ENCODE measurements around the gene STAB1. TPM values are rescaled to one million over a fixed set of nuclear protein-coding genes. Genes with fewer than 3 reads are reported as not detected.

STAB1 gene
- total RNA-seq, 1 donor from 2014 or later, result 0.16 TPM

DNA sequence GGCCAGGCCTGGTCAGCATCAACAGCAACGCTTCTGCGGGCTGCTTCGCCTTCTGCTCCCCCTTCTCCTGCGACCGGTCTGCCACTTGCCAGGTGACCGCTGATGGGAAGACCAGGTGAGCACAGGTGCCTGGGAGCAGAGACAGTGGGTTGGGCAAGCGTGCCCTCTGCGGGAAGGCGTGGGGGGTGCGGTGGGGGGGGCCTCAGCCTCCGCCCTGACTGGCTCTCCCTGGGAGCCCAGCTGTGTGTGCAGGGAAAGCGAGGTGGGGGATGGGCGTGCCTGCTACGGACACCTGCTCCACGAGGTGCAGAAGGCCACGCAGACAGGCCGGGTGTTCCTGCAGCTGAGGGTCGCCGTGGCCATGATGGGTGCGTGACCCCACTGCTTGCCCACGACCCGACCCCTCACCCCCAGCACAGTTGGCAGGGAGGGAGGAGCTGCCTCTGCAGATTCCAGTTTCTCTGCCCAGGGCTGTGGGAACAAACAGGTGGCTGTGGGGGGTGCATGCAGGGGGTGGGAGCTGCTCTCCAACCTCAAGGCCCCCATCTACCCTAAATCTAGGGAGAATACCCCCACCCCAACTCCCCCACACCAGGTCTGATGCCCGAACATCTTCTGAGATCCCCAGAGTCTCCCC, 8.8 kb downstream of the STAB1 start:
- Mint-ChIP-seq H3K36me3 (ENCODE audit: low read depth) (no peaks in the 10 kb centered on the region), H3K4me1 (no peaks in the 10 kb centered on the region), H3K4me3 (no peak overlapping the region), H3K27ac (ENCODE audit: unreplicated experiment) (no peak overlapping the region), H3K9me3 (no peaks in the 10 kb centered on the region), H3K27me3 (ENCODE audit: low read depth) (no peaks in the 10 kb centered on the region)
- DNase-seq (ENCODE audit: low read depth, low spot score), result no peak
- TF ChIP-seq, protein P1, sequence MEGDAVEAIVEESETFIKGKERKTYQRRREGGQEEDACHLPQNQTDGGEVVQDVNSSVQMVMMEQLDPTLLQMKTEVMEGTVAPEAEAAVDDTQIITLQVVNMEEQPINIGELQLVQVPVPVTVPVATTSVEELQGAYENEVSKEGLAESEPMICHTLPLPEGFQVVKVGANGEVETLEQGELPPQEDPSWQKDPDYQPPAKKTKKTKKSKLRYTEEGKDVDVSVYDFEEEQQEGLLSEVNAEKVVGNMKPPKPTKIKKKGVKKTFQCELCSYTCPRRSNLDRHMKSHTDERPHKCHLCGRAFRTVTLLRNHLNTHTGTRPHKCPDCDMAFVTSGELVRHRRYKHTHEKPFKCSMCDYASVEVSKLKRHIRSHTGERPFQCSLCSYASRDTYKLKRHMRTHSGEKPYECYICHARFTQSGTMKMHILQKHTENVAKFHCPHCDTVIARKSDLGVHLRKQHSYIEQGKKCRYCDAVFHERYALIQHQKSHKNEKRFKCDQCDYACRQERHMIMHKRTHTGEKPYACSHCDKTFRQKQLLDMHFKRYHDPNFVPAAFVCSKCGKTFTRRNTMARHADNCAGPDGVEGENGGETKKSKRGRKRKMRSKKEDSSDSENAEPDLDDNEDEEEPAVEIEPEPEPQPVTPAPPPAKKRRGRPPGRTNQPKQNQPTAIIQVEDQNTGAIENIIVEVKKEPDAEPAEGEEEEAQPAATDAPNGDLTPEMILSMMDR (conservative IDR thresholded peaks at IDR 0.05), result no peak

DNA sequence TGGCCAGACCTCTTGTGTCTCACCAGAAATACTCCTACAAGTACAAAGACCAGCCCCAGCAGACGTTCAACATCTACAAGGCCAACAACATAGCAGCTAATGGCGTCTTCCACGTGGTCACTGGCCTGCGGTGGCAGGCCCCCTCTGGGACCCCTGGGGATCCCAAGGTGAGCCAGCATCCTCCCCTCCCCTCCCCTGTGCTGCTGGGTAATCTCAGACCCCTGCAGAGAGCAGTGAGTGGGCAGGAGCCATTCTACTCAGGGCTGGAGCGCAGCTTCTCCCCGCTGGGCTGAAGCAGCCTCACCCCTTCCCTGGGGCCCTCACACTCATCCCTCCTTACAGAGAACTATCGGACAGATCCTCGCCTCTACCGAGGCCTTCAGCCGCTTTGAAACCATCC, 9.8 kb downstream of the STAB1 start:
- H3K9me3 Mint-ChIP-seq, result no peaks in the 10 kb centered on the region

DNA sequence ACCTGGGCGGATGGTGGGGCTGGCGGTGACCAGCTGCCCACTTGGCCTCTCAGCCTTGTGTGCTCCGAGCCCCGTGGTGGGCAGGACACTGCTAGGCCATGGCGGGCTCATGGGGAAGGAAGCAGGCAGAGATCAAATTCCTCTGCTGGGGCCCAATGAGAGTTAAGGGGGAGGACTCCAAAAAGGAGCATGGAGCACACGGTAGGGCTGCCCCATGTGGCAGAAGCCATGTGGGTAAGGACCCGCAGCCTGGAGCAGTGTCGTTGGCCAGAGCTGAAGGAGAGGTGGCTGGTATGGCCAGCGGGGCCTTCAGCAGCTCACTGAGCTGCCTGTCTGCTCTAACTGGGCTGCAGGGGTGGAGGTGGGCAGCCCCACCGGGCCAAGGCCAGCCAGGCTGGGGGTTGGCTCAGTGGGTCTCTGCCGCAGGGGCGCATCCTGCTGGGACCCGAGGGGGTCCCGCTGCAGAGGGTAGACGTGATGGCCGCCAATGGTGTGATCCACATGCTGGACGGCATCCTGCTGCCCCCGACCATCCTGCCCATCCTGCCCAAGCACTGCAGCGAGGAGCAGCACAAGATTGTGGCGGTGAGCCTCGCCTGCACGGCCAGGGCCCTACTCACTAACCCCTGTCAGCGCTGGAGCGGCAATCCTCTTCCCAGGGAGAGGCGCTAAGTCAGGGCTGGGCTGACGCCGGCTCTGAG, 11.3 kb downstream of the STAB1 start:
- TF ChIP-seq, protein P1 (conservative IDR thresholded peaks at IDR 0.05), result no peak
- Mint-ChIP-seq H3K36me3 (ENCODE audit: low read depth) (no peaks in the 10 kb centered on the region), H3K27me3 (ENCODE audit: low read depth) (no peaks in the 10 kb centered on the region), H3K27ac (ENCODE audit: unreplicated experiment) (no peak overlapping the region), H3K9me3 (no peaks in the 10 kb centered on the region), H3K4me3 (no peak overlapping the region), H3K4me1 (no peaks in the 10 kb centered on the region)
- no peak for DNase-seq (ENCODE audit: low read depth, low spot score)

More for the DNA sequence above, 9.8 kb downstream of the STAB1 start:
- TF ChIP-seq, protein P1 (conservative IDR thresholded peaks at IDR 0.05), result no peak
- no peaks in the 10 kb centered on the region for H3K27me3 Mint-ChIP-seq (ENCODE audit: low read depth)
- no peaks in the 10 kb centered on the region for H3K36me3 Mint-ChIP-seq (ENCODE audit: low read depth)
- H3K4me1 Mint-ChIP-seq, result no peaks in the 10 kb centered on the region
- H3K4me3 Mint-ChIP-seq, result no peak overlapping the region
- DNase-seq (ENCODE audit: low read depth, low spot score), result no peak
- no peak overlapping the region for H3K27ac Mint-ChIP-seq (ENCODE audit: unreplicated experiment)

DNA sequence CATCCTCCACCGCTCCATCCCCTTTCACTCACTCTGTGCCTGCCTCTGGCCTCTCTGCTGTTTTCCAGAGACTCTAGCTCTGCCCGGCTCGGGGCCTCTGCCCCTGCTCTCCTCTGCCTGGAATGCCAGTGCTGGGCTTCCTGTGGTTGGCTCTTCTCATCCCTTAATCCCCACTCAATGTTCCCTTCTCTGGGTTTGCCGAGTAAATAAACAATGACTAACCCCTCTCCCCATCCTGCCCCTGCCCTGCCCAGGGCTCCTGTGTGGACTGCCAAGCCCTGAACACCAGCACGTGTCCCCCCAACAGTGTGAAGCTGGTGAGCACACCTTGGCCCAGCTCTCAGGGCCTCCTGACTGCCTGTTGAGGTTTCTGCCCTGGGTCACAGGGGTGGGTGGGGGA, 12.2 kb downstream of the STAB1 start:
- H3K27ac Mint-ChIP-seq (ENCODE audit: unreplicated experiment), result no peak overlapping the region
- no peak for DNase-seq (ENCODE audit: low read depth, low spot score)

DNA sequence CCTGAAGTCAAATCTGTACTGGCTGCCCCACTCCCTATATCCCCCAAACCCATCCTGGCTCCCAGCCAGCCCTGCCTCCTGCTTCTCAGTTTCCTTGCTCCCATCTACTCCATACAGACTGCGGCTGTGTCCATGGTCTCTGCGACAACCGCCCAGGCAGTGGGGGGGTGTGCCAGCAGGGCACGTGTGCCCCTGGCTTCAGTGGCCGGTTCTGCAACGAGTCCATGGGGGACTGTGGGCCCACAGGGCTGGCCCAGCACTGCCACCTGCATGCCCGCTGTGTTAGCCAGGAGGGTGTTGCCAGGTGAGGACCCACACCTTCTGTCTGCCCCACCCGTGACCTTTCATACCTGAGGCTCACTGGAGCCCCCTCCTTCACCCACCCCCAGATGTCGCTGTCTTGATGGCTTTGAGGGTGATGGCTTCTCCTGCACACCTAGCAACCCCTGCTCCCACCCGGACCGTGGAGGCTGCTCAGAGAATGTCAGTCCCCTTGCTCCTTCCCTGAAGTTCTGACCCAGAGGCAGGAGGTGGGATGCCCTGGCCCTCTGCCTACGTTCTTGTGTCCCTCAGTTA, 14.7 kb downstream of the STAB1 start:
- no peak for DNase-seq (ENCODE audit: low read depth, low spot score)
- no peak overlapping the region for H3K4me3 Mint-ChIP-seq
- no peaks in the 10 kb centered on the region for H3K36me3 Mint-ChIP-seq (ENCODE audit: low read depth)
- H3K9me3 Mint-ChIP-seq, result no peaks in the 10 kb centered on the region
- no peaks in the 10 kb centered on the region for H3K27me3 Mint-ChIP-seq (ENCODE audit: low read depth)
- TF ChIP-seq, protein P1 (conservative IDR thresholded peaks at IDR 0.05), result no peak
- H3K4me1 Mint-ChIP-seq, result no peaks in the 10 kb centered on the region
- H3K27ac Mint-ChIP-seq (ENCODE audit: unreplicated experiment), result no peak overlapping the region

More for the DNA sequence above, 12.2 kb downstream of the STAB1 start:
- no peaks in the 10 kb centered on the region for H3K36me3 Mint-ChIP-seq (ENCODE audit: low read depth)
- no peaks in the 10 kb centered on the region for H3K27me3 Mint-ChIP-seq (ENCODE audit: low read depth)
- H3K4me3 Mint-ChIP-seq, result no peak overlapping the region
- TF ChIP-seq, protein P1 (conservative IDR thresholded peaks at IDR 0.05), result no peak
- H3K9me3 Mint-ChIP-seq, result no peaks in the 10 kb centered on the region
- no peaks in the 10 kb centered on the region for H3K4me1 Mint-ChIP-seq

All from neural crest cell (in vitro differentiated cells).